ENCODE data around the gene PPM1A.

DNA sequence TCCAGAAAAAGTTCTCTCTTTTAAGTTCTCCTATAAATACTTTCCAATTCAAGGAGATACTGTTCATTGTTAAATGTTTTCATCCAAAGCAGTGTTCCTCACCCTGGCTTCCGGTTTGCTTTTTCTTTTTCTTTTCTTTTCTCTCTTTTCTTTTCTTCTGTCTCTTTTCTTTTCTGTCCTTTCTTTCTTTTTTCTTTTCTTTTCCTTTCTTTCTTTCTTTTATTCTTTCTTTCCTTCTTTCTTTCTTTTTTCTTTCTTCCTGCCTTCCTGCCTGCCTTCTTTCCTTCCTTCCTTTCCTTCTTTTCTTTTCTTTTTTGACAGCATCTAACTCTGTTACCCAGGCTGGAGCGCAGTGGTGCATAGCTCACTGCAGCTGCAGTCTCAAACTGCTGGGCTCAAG lies 75.8 kb downstream of the PPM1A start:
- TF ChIP-seq EZH2 (IDR thresholded peaks at IDR 0.05; ENCODE audit: borderline replicate concordance, low read length) = no peak
- TF ChIP-seq, protein P1, sequence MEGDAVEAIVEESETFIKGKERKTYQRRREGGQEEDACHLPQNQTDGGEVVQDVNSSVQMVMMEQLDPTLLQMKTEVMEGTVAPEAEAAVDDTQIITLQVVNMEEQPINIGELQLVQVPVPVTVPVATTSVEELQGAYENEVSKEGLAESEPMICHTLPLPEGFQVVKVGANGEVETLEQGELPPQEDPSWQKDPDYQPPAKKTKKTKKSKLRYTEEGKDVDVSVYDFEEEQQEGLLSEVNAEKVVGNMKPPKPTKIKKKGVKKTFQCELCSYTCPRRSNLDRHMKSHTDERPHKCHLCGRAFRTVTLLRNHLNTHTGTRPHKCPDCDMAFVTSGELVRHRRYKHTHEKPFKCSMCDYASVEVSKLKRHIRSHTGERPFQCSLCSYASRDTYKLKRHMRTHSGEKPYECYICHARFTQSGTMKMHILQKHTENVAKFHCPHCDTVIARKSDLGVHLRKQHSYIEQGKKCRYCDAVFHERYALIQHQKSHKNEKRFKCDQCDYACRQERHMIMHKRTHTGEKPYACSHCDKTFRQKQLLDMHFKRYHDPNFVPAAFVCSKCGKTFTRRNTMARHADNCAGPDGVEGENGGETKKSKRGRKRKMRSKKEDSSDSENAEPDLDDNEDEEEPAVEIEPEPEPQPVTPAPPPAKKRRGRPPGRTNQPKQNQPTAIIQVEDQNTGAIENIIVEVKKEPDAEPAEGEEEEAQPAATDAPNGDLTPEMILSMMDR (IDR thresholded peaks at IDR 0.05; ENCODE audit: low read length) = no peak

All from OCI-LY1 (cell line).